Lung (tissue), 12 donors: ENCODE results near the gene CALHM4. TPM values are rescaled to one million over a fixed set of nuclear protein-coding genes. Genes with fewer than 3 reads are reported as not detected.

Experiments used
- ATAC-seq: fragments of 200-7000 bp; cut with Tn5 transposase; one replicate; pipeline ENCODE4 v1.9.1; 2020; ENCODE audit warnings: moderate number of reproducible peaks; ENCODE audit not compliant: insufficient read depth, low FRiP score
- DNase-seq, 3 donors: peaks; one replicate each; pipeline ENCODE4 v3.0.0-alpha.2; 2013 to 2017
- H3K27ac ChIP-seq, 2 donors: one replicate each; pipeline ENCODE4 v1.5.1; 2013; ENCODE audit warnings: mild to moderate bottlenecking in 2 of 2, moderate library complexity in 2 of 2, control low read depth in 1 of 2, inconsistent platforms in 1 of 2, low read depth in 1 of 2, low read length in 1 of 2
- H3K27me3 ChIP-seq, 3 donors: one replicate each; pipeline ENCODE4 v1.5.1; 2013; ENCODE audit warnings: low read length in 2 of 3; ENCODE audit not compliant: control insufficient read depth in 3 of 3, insufficient read depth in 3 of 3
- H3K36me3 ChIP-seq, 4 donors: one replicate each; pipeline ENCODE4 v1.5.1; 2013; ENCODE audit warnings: low read length in 4 of 4, mild to moderate bottlenecking in 1 of 4, moderate library complexity in 1 of 4; ENCODE audit not compliant: control insufficient read depth in 4 of 4, insufficient read depth in 4 of 4
- H3K4me1 ChIP-seq, 5 donors: one replicate each; pipeline ENCODE4 v1.5.1; 2013; ENCODE audit warnings: low read length in 5 of 5, mild to moderate bottlenecking in 2 of 5, moderate library complexity in 1 of 5; ENCODE audit not compliant: control insufficient read depth in 5 of 5, insufficient read depth in 5 of 5
- H3K4me3 ChIP-seq: one replicate; pipeline ENCODE4 v1.5.1; 2013; ENCODE audit warnings: mild to moderate bottlenecking, control low read depth, moderate library complexity
- H3K9ac ChIP-seq, 2 donors: one replicate each; pipeline ENCODE4 v1.5.1; 2013; ENCODE audit warnings: low read length in 2 of 2, control low read depth in 1 of 2; ENCODE audit not compliant: insufficient read depth in 1 of 2
- H3K9me3 ChIP-seq, 4 donors: one replicate each; pipeline ENCODE4 v1.5.1; 2013; ENCODE audit warnings: low read length in 3 of 4, mild to moderate bottlenecking in 1 of 4, moderate library complexity in 1 of 4; ENCODE audit not compliant: control insufficient read depth in 4 of 4, insufficient read depth in 3 of 4
- WGBS, 2 donors: extraction: QIAGEN DNeasy Blood & Tissue Kit; methylation state at CpG; one replicate each; pipeline ENCODE4 v1.1.7; 2013; 5-methylcytosine and 5-hydroxymethylcytosine counted together
- polyA plus RNA-seq, 2 donors: library from polyadenylated mRNA; stranded (reverse); fragments of 200-250 nt; gene quantifications; one replicate each; pipeline ENCODE4 v1.2.1, GENCODE V29; 2013
- total RNA-seq, 2 donors: library from RNA; depleted of rRNA in 1 of 2; stranded (reverse); fragments of >200 nt in 1 of 2; gene quantifications; one replicate each; pipeline ENCODE4 v1.2.1, GENCODE V29; 2014 to 2021
- TF ChIP-seq, protein P1 (sequence below): IDR thresholded peaks from 2 replicates; pipeline ENCODE4 v1.5.1; 2012; ENCODE audit warnings: mild to moderate bottlenecking; ENCODE audit errors: control extremely low read depth, extremely low read depth
- donor health status: control.
- donor health status: control.
- donor health status: Bipolar disorder and iron deficiency.
- donor health status: healthy.
- donor health status: DM: yes; HTN: yes; CAD: no.

The CALHM4 gene
- total and polyA plus RNA-seq, 4 donors = not detected

GRCh38 chr6:116513224-116513875, 40.2 kb upstream of the CALHM4 start:
- TF ChIP-seq, protein P1, sequence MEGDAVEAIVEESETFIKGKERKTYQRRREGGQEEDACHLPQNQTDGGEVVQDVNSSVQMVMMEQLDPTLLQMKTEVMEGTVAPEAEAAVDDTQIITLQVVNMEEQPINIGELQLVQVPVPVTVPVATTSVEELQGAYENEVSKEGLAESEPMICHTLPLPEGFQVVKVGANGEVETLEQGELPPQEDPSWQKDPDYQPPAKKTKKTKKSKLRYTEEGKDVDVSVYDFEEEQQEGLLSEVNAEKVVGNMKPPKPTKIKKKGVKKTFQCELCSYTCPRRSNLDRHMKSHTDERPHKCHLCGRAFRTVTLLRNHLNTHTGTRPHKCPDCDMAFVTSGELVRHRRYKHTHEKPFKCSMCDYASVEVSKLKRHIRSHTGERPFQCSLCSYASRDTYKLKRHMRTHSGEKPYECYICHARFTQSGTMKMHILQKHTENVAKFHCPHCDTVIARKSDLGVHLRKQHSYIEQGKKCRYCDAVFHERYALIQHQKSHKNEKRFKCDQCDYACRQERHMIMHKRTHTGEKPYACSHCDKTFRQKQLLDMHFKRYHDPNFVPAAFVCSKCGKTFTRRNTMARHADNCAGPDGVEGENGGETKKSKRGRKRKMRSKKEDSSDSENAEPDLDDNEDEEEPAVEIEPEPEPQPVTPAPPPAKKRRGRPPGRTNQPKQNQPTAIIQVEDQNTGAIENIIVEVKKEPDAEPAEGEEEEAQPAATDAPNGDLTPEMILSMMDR = no peak
- DNase-seq (no peak), ATAC-seq (no peak)
- Histone ChIP-seq H3K9ac (peak overlapping the region in 1 of 2 donors; percentile 97), H3K9me3 (no peaks in the 10 kb centered on the region), H3K27ac (no peak overlapping the region), H3K27me3 (no peaks in the 10 kb centered on the region), H3K4me3 (no peak overlapping the region), H3K4me1 (peaks cover 0 to 29% (median 0%) of the 10 kb centered on the region in 5 donors), H3K36me3 (peaks cover 0 to 7% (median 6%) of the 10 kb centered on the region in 4 donors)
- WGBS, 2 donors = 76 to 89% methylated on average over 2 of the region's 2 CpGs

DNA sequence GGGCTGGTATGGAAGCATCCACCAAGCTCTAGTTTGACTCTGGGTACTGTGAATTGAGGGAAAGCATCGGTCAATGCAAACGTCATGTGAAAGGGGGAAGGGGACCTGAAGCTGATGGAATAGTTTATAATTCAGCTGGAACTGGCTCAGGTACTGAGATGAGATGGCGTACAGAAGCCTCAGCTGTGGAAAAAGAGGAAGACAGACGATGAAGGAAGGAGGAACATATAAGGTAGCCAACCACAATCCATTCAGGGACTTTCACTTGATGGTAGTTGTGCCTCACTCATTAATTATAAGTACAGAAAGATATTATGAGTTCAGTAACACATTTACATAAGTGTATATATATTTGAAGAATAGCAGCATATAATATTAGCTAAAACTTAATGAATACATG, 39.4 kb upstream of the CALHM4 start:
- Histone ChIP-seq H3K9ac (no peak overlapping the region), H3K27ac (no peak overlapping the region), H3K36me3 (peaks cover 0 to 7% (median 6%) of the 10 kb centered on the region in 4 donors), H3K9me3 (no peaks in the 10 kb centered on the region), H3K4me3 (no peak overlapping the region), H3K4me1 (peaks cover 0 to 29% (median 2%) of the 10 kb centered on the region in 5 donors), H3K27me3 (no peaks in the 10 kb centered on the region)
- ATAC-seq (no peak), DNase-seq (no peak)
- WGBS, 2 donors = 61 to 69% methylated on average over 4 of the region's 4 CpGs
- TF ChIP-seq, protein P1 = no peak

DNA sequence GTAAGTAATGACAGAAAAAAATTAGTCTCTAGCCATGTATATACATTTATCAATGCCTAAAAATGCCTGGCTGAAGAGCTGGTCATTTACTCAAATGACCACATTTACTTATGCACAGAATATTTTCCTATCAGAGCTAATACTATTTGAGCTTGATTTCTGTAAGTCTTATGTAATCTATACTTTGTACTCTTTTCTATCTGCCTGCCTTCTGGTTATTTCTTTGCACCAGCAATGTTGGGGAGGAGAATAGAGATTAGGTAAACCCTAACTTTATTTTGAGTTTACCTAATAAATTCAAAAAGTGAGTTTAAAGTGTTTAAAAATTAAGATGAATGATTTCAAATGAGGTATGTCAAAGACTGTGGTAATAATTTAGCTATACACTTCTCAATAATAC, 38.4 kb upstream of the CALHM4 start:
- no peak for DNase-seq
- TF ChIP-seq, protein P1 = no peak
- Histone ChIP-seq H3K36me3 (peaks cover 0 to 7% (median 6%) of the 10 kb centered on the region in 4 donors), H3K27ac (no peak overlapping the region), H3K27me3 (no peaks in the 10 kb centered on the region), H3K4me1 (peaks cover 0 to 29% (median 4%) of the 10 kb centered on the region in 5 donors), H3K9me3 (no peaks in the 10 kb centered on the region), H3K4me3 (no peak overlapping the region), H3K9ac (no peak overlapping the region)
- no peak for ATAC-seq
